Mesothelial cell of epicardium (in vitro differentiated cells): ENCODE data around the gene TMX2. TPM values are rescaled to one million over a fixed set of nuclear protein-coding genes. Genes with fewer than 3 reads are reported as not detected.

Experiments used
- DNase-seq, 2 experiments: peaks; one replicate each; pipeline ENCODE4 v3.0.0; 2021; ENCODE audit warnings: low spot score in 2 of 2; ENCODE audit not compliant: unreplicated experiment in 2 of 2
- H3K27ac Mint-ChIP-seq: 2 replicates; pipeline ENCODE4 v1.8.0; 2021; ENCODE audit warnings: mixed read lengths
- H3K27me3 Mint-ChIP-seq: 2 replicates; pipeline ENCODE4 v1.8.0; 2021; ENCODE audit warnings: low read depth, mixed read lengths
- H3K36me3 Mint-ChIP-seq: 2 replicates; pipeline ENCODE4 v1.8.0; 2021; ENCODE audit warnings: mixed read lengths
- H3K4me1 Mint-ChIP-seq: 2 replicates; pipeline ENCODE4 v1.8.0; 2021; ENCODE audit warnings: mixed read lengths
- H3K4me3 Mint-ChIP-seq: 2 replicates; pipeline ENCODE4 v1.8.0; 2021; ENCODE audit warnings: mild to moderate bottlenecking, moderate library complexity, mixed read lengths
- H3K9me3 Mint-ChIP-seq: 2 replicates; pipeline ENCODE4 v1.8.0; 2021; ENCODE audit warnings: mixed read lengths
- CTCF ChIP-seq: fragments of 200-600 bp; sonication (generic); IDR thresholded peaks from one replicate; pipeline ENCODE4 v1.5.0; 2021; ENCODE audit warnings: antibody characterized with exemption; ENCODE audit not compliant: unreplicated experiment
- total RNA-seq: library from RNA; stranded (reverse); gene quantifications from 3 replicates; pipeline ENCODE4 v1.2.1, GENCODE V29; 2021

Gene TMX2
- total RNA-seq, 1 donor from 2014 or later = 62.8 TPM

- peak in 1 of 2 experiments; percentile 68 for DNase-seq
- no peaks in the 10 kb centered on the region for H3K27me3 Mint-ChIP-seq
- no peaks in the 10 kb centered on the region for H3K9me3 Mint-ChIP-seq
- no peak for TF ChIP-seq CTCF
- H3K4me1 Mint-ChIP-seq = peaks cover 20% of the 10 kb centered on the region
- peaks cover 12% of the 10 kb centered on the region for H3K36me3 Mint-ChIP-seq
- H3K4me3 Mint-ChIP-seq = peak overlapping the region; percentile 91
- H3K27ac Mint-ChIP-seq = peak overlapping the region; percentile 100
Observed at GRCh38 chr11:57668434-57668782, 44.0 kb upstream of the TMX2 start.

- peaks cover 24% of the 10 kb centered on the region for H3K36me3 Mint-ChIP-seq
- peaks cover 21% of the 10 kb centered on the region for H3K4me1 Mint-ChIP-seq
- no peaks in the 10 kb centered on the region for H3K27me3 Mint-ChIP-seq
- peak overlapping the region; percentile 17 for H3K27ac Mint-ChIP-seq
- no peak for TF ChIP-seq CTCF
- no peak for DNase-seq
- no peaks in the 10 kb centered on the region for H3K9me3 Mint-ChIP-seq
- no peak overlapping the region for H3K4me3 Mint-ChIP-seq
Observed at GRCh38 chr11:57674251-57674650, 38.1 kb upstream of the TMX2 start.

- H3K36me3 Mint-ChIP-seq = peaks cover 24% of the 10 kb centered on the region
- no peak for TF ChIP-seq CTCF
- peak overlapping the region; percentile 87 for H3K27ac Mint-ChIP-seq
Observed at GRCh38 chr11:57675176-57675941, 37.0 kb upstream of the TMX2 start.

GRCh38 chr11:57679396-57679795, 33.0 kb upstream of the TMX2 start:
- Mint-ChIP-seq H3K4me1 (peaks cover 12% of the 10 kb centered on the region), H3K36me3 (peaks cover 25% of the 10 kb centered on the region), H3K4me3 (no peak overlapping the region), H3K27ac (no peak overlapping the region), H3K9me3 (no peaks in the 10 kb centered on the region), H3K27me3 (no peaks in the 10 kb centered on the region)
- no peak for DNase-seq
- no peak for TF ChIP-seq CTCF

More at GRCh38 chr11:57675176-57675941, 37.0 kb upstream of the TMX2 start:
- DNase-seq = no peak
- H3K4me3 Mint-ChIP-seq = no peak overlapping the region
- H3K4me1 Mint-ChIP-seq = peaks cover 15% of the 10 kb centered on the region
- H3K27me3 Mint-ChIP-seq = no peaks in the 10 kb centered on the region
- H3K9me3 Mint-ChIP-seq = no peaks in the 10 kb centered on the region

- TF ChIP-seq CTCF = no peak
- H3K27ac Mint-ChIP-seq = no peak overlapping the region
- H3K4me1 Mint-ChIP-seq = peaks cover 4% of the 10 kb centered on the region
- H3K27me3 Mint-ChIP-seq = no peaks in the 10 kb centered on the region
- DNase-seq = no peak
- peaks cover 26% of the 10 kb centered on the region for H3K36me3 Mint-ChIP-seq
- no peak overlapping the region for H3K4me3 Mint-ChIP-seq
- H3K9me3 Mint-ChIP-seq = no peaks in the 10 kb centered on the region
Observed at GRCh38 chr11:57680552-57680874, 31.9 kb upstream of the TMX2 start.
